Retinal pigment epithelial cell (primary cell): ENCODE data around the gene POU2AF2.

ENCODE experiments used
- DNase-seq: peaks from one replicate; pipeline ENCODE4 v3.0.0-alpha.2; 2010; ENCODE audit warnings: low read depth
- H3K4me3 ChIP-seq: 2 replicates; pipeline ENCODE4 v1.5.1; 2011; ENCODE audit warnings: mild to moderate bottlenecking, low read length, control low read depth, moderate library complexity
- CTCF ChIP-seq: conservative IDR thresholded peaks from 2 replicates; pipeline ENCODE4 v1.5.1; 2011; ENCODE audit warnings: low read depth, low read length, control low read depth, inconsistent platforms

Gene POU2AF2

GRCh38 chr11:111297696-111298095 is 52.2 kb downstream of the POU2AF2 start:
- no peak overlapping the region for H3K4me3 ChIP-seq
- no peak for TF ChIP-seq CTCF
- DNase-seq, result no peak

- DNase-seq, result no peak
- TF ChIP-seq CTCF, result no peak
- peak within 1 kb of the TSS; percentile 58 for H3K4me3 ChIP-seq
Observed at GRCh38 chr11:111298413-111299100, 53.0 kb downstream of the POU2AF2 start, which contains the start of gene POU2AF3. TSS of gene POU2AF3 (plus strand) at chr11:111298546. CDS start at chr11:111298582, 36 bp downstream.

- peak overlapping the region; percentile 58 for H3K4me3 ChIP-seq
- DNase-seq, result no peak
- TF ChIP-seq CTCF, result peak; percentile 61
Observed at GRCh38 chr11:111299101-111300026, 53.8 kb downstream of the POU2AF2 start.

GRCh38 chr11:111300569-111300968 is 55.0 kb downstream of the POU2AF2 start:
- DNase-seq, result no peak
- TF ChIP-seq CTCF, result no peak
- H3K4me3 ChIP-seq, result no peak overlapping the region

GRCh38 chr11:111301004-111301841 is 55.7 kb downstream of the POU2AF2 start:
- TF ChIP-seq CTCF, result no peak
- no peak overlapping the region for H3K4me3 ChIP-seq
- no peak for DNase-seq

GRCh38 chr11:111301842-111302118 is 56.3 kb downstream of the POU2AF2 start:
- no peak for DNase-seq
- H3K4me3 ChIP-seq, result no peak overlapping the region
- no peak for TF ChIP-seq CTCF
